WERI-Rb-1 (cell line): ENCODE data around the gene PIAS4.

Experiments used
- DNase-seq: peaks from one replicate; pipeline ENCODE4 v3.0.0-alpha.2; 2020
- H3K27ac ChIP-seq: fragments of 250-450 bp; sonication (Bioruptor Pico); 2 replicates; pipeline ENCODE4 v1.5.1; 2020; ENCODE audit warnings: mild to moderate bottlenecking, moderate library complexity
- H3K27me3 ChIP-seq: fragments of 250-450 bp; sonication (Bioruptor Pico); 2 replicates; pipeline ENCODE4 v1.5.1; 2021; ENCODE audit warnings: mild to moderate bottlenecking, low read depth, moderate library complexity; ENCODE audit not compliant: insufficient read depth, severe bottlenecking
- H3K36me3 ChIP-seq: fragments of 250-450 bp; sonication (Bioruptor Pico); 2 replicates; pipeline ENCODE4 v1.5.1; 2020; ENCODE audit warnings: mild to moderate bottlenecking, moderate library complexity
- H3K4me3 ChIP-seq: 2 replicates; pipeline ENCODE4 v1.5.1; 2011; ENCODE audit warnings: low read depth, mild to moderate bottlenecking, control low read depth, low read length
- H3K9me3 ChIP-seq: fragments of 250-450 bp; sonication (Bioruptor Pico); 2 replicates; pipeline ENCODE4 v1.5.1; 2021; ENCODE audit warnings: mild to moderate bottlenecking, moderate library complexity; ENCODE audit not compliant: severe bottlenecking
- TF ChIP-seq, protein P1 (sequence below): IDR thresholded peaks from 2 replicates; pipeline ENCODE4 v1.5.1; 2011; ENCODE audit warnings: low read depth, mild to moderate bottlenecking, control low read depth, inconsistent platforms, low read length

PIAS4 gene

DNA sequence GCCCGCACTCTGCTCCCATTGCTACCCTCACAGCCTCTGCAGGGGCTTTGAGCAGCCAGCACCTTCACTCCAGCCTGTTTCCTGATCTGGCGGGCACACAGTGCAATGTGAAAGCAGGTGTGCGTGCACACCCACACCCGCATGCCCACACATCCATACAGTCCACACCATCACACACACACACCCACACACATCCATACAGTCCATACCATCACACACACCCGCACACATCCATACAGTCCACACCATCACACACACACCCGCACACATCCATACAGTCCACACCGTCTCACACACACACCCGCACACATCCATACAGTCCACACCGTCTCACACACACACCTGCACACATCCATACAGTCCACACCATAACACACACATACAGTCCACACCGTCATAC lies 28.0 kb downstream of the PIAS4 start:
- H3K9me3 ChIP-seq: no peaks in the 10 kb centered on the region
- no peaks in the 10 kb centered on the region for H3K27me3 ChIP-seq
- H3K36me3 ChIP-seq: peaks cover 54% of the 10 kb centered on the region
- no peak for DNase-seq
- TF ChIP-seq, protein P1, sequence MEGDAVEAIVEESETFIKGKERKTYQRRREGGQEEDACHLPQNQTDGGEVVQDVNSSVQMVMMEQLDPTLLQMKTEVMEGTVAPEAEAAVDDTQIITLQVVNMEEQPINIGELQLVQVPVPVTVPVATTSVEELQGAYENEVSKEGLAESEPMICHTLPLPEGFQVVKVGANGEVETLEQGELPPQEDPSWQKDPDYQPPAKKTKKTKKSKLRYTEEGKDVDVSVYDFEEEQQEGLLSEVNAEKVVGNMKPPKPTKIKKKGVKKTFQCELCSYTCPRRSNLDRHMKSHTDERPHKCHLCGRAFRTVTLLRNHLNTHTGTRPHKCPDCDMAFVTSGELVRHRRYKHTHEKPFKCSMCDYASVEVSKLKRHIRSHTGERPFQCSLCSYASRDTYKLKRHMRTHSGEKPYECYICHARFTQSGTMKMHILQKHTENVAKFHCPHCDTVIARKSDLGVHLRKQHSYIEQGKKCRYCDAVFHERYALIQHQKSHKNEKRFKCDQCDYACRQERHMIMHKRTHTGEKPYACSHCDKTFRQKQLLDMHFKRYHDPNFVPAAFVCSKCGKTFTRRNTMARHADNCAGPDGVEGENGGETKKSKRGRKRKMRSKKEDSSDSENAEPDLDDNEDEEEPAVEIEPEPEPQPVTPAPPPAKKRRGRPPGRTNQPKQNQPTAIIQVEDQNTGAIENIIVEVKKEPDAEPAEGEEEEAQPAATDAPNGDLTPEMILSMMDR: no peak
- no peak overlapping the region for H3K4me3 ChIP-seq
- no peak overlapping the region for H3K27ac ChIP-seq

DNA sequence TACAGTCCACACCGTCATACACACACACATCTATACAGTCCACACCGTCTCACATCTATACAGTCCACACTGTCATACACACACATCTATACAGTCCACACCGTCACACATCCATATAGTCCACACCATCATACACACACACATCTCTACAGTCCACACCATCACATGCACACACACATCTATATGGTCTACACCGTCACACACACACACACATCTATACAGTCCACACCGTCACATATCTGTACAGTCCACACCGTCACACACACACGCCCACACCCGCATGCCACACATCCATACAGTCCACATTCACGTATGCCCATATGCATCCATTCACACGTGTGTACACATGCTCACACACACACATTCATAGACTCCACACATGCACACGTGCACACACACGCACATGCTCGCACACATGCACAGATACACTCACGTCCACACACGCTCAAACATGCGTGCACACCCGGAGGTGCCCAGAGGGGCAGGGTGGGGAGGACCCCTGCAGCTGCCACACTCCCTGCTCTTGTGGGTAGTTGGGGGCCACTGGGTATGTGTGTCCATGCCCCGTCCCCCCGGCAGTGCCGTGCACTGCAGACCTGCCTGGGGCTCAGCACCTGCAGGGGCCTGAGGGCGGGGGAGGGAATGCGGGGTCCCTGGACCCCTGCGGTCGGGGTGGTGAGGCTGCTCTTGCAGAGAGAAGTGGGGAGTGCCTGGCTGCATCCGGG lies 29.2 kb downstream of the PIAS4 start:
- Histone ChIP-seq H3K27me3 (no peaks in the 10 kb centered on the region), H3K9me3 (no peaks in the 10 kb centered on the region), H3K27ac (no peak overlapping the region), H3K36me3 (peaks cover 48% of the 10 kb centered on the region), H3K4me3 (no peak overlapping the region)
- no peak for DNase-seq
- TF ChIP-seq, protein P1: no peak

DNA sequence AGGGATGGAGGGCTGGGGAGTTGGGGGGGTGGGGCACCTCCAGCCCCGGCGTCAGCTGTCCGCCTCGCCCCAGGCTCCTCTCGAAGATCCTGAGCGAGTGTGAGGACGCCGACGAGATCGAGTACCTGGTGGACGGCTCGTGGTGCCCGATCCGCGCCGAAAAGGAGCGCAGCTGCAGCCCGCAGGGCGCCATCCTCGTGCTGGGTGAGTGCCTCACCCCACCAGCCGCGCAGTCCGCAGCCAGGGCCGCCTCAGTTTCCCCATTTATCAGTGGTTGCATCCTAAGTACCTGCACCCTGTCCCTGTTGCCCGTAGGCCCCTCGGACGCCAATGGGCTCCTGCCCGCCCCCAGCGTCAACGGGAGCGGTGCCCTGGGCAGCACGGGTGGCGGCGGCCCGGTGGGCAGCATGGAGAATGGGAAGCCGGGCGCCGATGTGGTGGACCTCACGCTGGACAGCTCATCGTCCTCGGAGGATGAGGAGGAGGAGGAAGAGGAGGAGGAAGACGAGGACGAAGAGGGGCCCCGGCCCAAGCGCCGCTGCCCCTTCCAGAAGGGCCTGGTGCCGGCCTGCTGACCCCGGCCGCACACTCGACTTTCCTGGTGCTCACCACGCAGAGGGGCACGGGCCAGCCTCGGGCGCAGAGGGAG lies 29.9 kb downstream of the PIAS4 start:
- Histone ChIP-seq H3K36me3 (peaks cover 41% of the 10 kb centered on the region), H3K27ac (no peak overlapping the region), H3K27me3 (no peaks in the 10 kb centered on the region), H3K4me3 (no peak overlapping the region), H3K9me3 (no peaks in the 10 kb centered on the region)
- no peak for DNase-seq
- TF ChIP-seq, protein P1: no peak

DNA sequence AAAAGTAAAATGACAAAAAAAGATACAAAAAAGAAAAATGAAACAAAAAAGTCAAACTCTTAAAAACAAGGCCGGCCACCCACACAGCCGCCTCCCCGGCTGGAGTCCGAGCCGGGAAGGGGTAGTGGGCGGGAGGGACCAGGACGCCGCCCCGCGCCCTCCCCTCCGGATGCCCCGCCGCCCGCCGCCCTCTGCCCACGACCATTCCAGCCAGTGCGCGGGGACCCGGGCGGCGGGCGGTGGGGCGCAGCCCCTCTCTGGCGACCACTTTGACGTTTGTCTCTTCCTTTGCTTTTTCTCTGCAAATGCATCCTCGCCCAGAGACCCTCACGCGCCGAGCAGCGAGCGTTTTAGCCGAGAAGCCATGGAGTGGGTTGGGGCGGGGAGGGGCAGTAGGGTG lies 30.5 kb downstream of the PIAS4 start:
- TF ChIP-seq, protein P1: no peak
- no peaks in the 10 kb centered on the region for H3K9me3 ChIP-seq

DNA sequence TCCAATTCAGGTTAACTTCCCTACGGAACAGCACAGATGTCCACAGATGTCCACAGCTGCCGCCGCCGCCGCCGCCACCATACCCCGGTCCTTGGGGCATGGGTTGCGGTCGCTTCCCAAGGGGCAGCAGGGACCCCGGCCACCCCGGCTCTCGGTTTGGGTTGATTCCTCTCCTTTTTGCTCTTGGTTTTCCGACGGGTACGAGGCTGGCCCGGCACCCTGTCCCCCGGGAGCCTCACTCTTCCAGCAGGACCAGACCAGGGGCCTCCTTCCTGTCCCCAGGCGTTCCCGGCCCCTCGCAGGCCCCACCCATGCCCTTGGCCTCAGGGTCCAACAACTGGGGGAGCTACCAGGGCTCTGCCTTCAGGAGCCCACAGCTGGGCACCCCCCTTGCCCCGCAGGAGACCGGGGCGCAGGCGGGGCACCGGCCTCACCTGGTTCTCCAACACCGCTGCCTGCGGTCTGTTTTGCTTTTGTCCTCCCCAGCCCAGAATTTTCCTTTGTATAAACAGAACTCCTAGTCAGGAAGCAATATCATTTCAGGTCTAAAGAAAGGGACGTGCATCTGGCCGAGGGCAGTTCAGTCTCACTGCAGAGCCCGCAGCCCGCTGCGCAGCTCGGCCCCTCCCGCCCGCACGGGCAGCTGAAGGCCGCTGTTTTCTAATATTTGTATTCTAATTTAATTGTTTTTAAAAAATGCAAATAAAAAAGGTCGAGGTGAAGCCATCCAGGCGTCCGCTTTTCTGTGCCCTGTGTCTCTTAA lies 31.3 kb downstream of the PIAS4 start:
- Histone ChIP-seq H3K27ac (no peak overlapping the region), H3K36me3 (peaks cover 27% of the 10 kb centered on the region), H3K9me3 (no peaks in the 10 kb centered on the region), H3K4me3 (no peak overlapping the region), H3K27me3 (no peaks in the 10 kb centered on the region)
- no peak for DNase-seq
- TF ChIP-seq, protein P1: no peak

More for the DNA sequence above, 30.5 kb downstream of the PIAS4 start:
- Histone ChIP-seq H3K4me3 (no peak overlapping the region), H3K27me3 (no peaks in the 10 kb centered on the region), H3K36me3 (peaks cover 34% of the 10 kb centered on the region), H3K27ac (no peak overlapping the region)
- DNase-seq: no peak
